Psoas muscle (tissue), 8 donors: ENCODE data around the gene WDR36. TPM values are rescaled to one million over a fixed set of nuclear protein-coding genes. Genes with fewer than 3 reads are reported as not detected.

Experiments
- ATAC-seq, 4 donors: fragments of 200-7000 bp; cut with Tn5 transposase; one replicate each; pipeline ENCODE4 v1.9.1; 2020; ENCODE audit warnings: moderate library complexity in 3 of 4, mild to moderate bottlenecking in 2 of 4
- DNase-seq, 2 donors: peaks; one replicate each; pipeline ENCODE4 v3.0.0-alpha.2; 2020
- H3K27ac ChIP-seq: fragments of 200-600 bp; one replicate; pipeline ENCODE4 v1.8.0; 2022
- H3K27me3 ChIP-seq, 3 donors: fragments of 200-600 bp in 1 of 3; one replicate each; pipeline versions ENCODE4 v1.6.1 to v1.8.0; 2013 to 2022; ENCODE audit warnings: low read length in 2 of 3, mild to moderate bottlenecking in 2 of 3, moderate library complexity in 1 of 3; ENCODE audit not compliant: insufficient read depth in 3 of 3
- H3K36me3 ChIP-seq, 2 donors: fragments of 200-600 bp in 1 of 2; one replicate each; pipeline versions ENCODE4 v1.6.1 to v1.8.0; 2013 to 2022; ENCODE audit warnings: low read depth in 1 of 2, mild to moderate bottlenecking in 1 of 2, moderate library complexity in 1 of 2; ENCODE audit not compliant: insufficient read depth in 1 of 2
- H3K4me1 ChIP-seq: fragments of 200-600 bp; one replicate; pipeline ENCODE4 v1.8.0; 2022
- H3K4me3 ChIP-seq: fragments of 200-600 bp; one replicate; pipeline ENCODE4 v1.8.0; 2022; ENCODE audit warnings: mild to moderate bottlenecking
- H3K9me3 ChIP-seq: fragments of 200-600 bp; one replicate; pipeline ENCODE4 v1.8.0; 2022
- CTCF ChIP-seq: fragments of 200-600 bp; IDR thresholded peaks from one replicate; pipeline ENCODE4 v1.8.0; 2022; ENCODE audit warnings: antibody characterized with exemption
- WGBS, 3 donors: extraction: QIAGEN DNeasy Blood & Tissue Kit; methylation state at CpG; one replicate each; pipeline versions ENCODE4 v1.1.6 to v1.1.7; 2013; 5-methylcytosine and 5-hydroxymethylcytosine counted together
- intact Hi-C, 2 donors: fragments of 100-400 bp; cut with DNase I; formaldehyde crosslinking; loops; one replicate each; pipeline versions ENCODE4 v1.11.0 to v1.14.2; 2022
- polyA plus RNA-seq, 3 donors: library from polyadenylated mRNA; stranded (reverse); fragments of 200-250 nt; gene quantifications; one replicate each; pipeline ENCODE4 v1.2.3, GENCODE V29; 2013
- total RNA-seq, 4 donors: library from RNA; stranded (reverse); fragmentation: NEBNext Ultra II Directional in 2 of 4; extraction: Animal tissue kit (Norgen Biotek cat#: 25700) in 2 of 4; gene quantifications; one replicate each; pipeline versions ENCODE4 v1.2.1 to v1.2.4, GENCODE V29; 2021 to 2023
- donor health status: healthy with polysubstance abuse.
- donor health status: DM: no; HTN: no; CAD: no; lungs with moderate emphysema.
- donor health status: Bipolar disorder and iron deficiency.
- donor health status: healthy.
- donor health status: DM: yes; HTN: yes; CAD: no.
- donor health status: DM: no; HTN: no; CAD: no.
- donor health status: DM: no; HTN: no; CAD: no.
- donor health status: DM: yes; HTN: yes; CAD: no.

WDR36 gene
- total and polyA plus RNA-seq, 7 donors, result 6.2 to 22.0 (median 13.2) TPM

- H3K36me3 ChIP-seq, result peaks cover 6 to 100% of the 10 kb centered on the region in 2 donors
- no peak for DNase-seq
- no peak overlapping the region for H3K4me3 ChIP-seq
- TF ChIP-seq CTCF, result no peak
- no peak for ATAC-seq
- no peaks in the 10 kb centered on the region for H3K4me1 ChIP-seq
- WGBS, 3 donors, result 86 to 95% (median 89%) methylated on average over 2 of the region's 2 CpGs
- H3K9me3 ChIP-seq, result no peaks in the 10 kb centered on the region
- intact Hi-C loops, result loop anchor here in 1 of 2 donors (10.0 kb wide), 1 partner anchor 1273 kb away; no protein-coding TSS in a partner anchor
- H3K27me3 ChIP-seq, result no peaks in the 10 kb centered on the region
- no peak overlapping the region for H3K27ac ChIP-seq
These were observed 15.2 kb downstream of the WDR36 start for GRCh38 chr5:111107371-111107770.

GRCh38 chr5:111111956-111112355 is 19.8 kb downstream of the WDR36 start:
- Histone ChIP-seq H3K27me3 (no peaks in the 10 kb centered on the region), H3K9me3 (no peaks in the 10 kb centered on the region), H3K4me3 (no peak overlapping the region), H3K4me1 (no peaks in the 10 kb centered on the region), H3K36me3 (peaks cover 6 to 100% of the 10 kb centered on the region in 2 donors), H3K27ac (no peak overlapping the region)
- ATAC-seq (no peak), DNase-seq (no peak)
- TF ChIP-seq CTCF, result no peak
- WGBS, 3 donors, result 86 to 93% (median 89%) methylated on average over 3 of the region's 3 CpGs
- intact Hi-C loops, result no loop called here

- peaks cover 9 to 100% of the 10 kb centered on the region in 2 donors for H3K36me3 ChIP-seq
- ATAC-seq (no peak), DNase-seq (no peak)
- no peak overlapping the region for H3K4me3 ChIP-seq
- WGBS, 3 donors, result 92 to 97% (median 94%) methylated on average over 3 of the region's 3 CpGs
- H3K27ac ChIP-seq, result no peak overlapping the region
- TF ChIP-seq CTCF, result no peak
- no peaks in the 10 kb centered on the region for H3K27me3 ChIP-seq
- no peaks in the 10 kb centered on the region for H3K4me1 ChIP-seq
- no peaks in the 10 kb centered on the region for H3K9me3 ChIP-seq
- intact Hi-C loops, result no loop called here
These were observed 21.5 kb downstream of the WDR36 start for GRCh38 chr5:111113678-111114077.

GRCh38 chr5:111115229-111115628 is 23.1 kb downstream of the WDR36 start:
- peaks cover 9 to 100% of the 10 kb centered on the region in 2 donors for H3K36me3 ChIP-seq
- H3K27me3 ChIP-seq, result no peaks in the 10 kb centered on the region
- H3K4me1 ChIP-seq, result no peaks in the 10 kb centered on the region
- no peak overlapping the region for H3K27ac ChIP-seq
- DNase-seq, result no peak
- H3K9me3 ChIP-seq, result no peaks in the 10 kb centered on the region
- TF ChIP-seq CTCF, result no peak
- intact Hi-C loops, result no loop called here
- ATAC-seq, result no peak
- no peak overlapping the region for H3K4me3 ChIP-seq
- WGBS, 3 donors, result 99 to 100% (median 100%) methylated on average over 1 of the region's 1 CpG

GRCh38 chr5:111116550-111116949 is 24.4 kb downstream of the WDR36 start:
- H3K27me3 ChIP-seq, result no peaks in the 10 kb centered on the region
- DNase-seq (no peak), ATAC-seq (no peak)
- H3K4me1 ChIP-seq, result no peaks in the 10 kb centered on the region
- peaks cover 11 to 100% of the 10 kb centered on the region in 2 donors for H3K36me3 ChIP-seq
- H3K27ac ChIP-seq, result no peak overlapping the region
- WGBS, 3 donors, result 69 to 89% (median 84%) methylated on average over 1 of the region's 1 CpG
- no peaks in the 10 kb centered on the region for H3K9me3 ChIP-seq
- H3K4me3 ChIP-seq, result no peak overlapping the region
- intact Hi-C loops, result no loop called here
- no peak for TF ChIP-seq CTCF
